Measurements from ENCODE around the gene MYL4.

- TF ChIP-seq POLR2A (IDR thresholded peaks at IDR 0.05) (no peak), CTCF (IDR thresholded peaks at IDR 0.05) (no peak)
These were observed 31.0 kb downstream of the MYL4 start for GRCh38 chr17:47239967-47240651.

Data from uterus (tissue), 2 donors.